IPS-20b (cell line): ENCODE measurements around the gene KLHL30.

ENCODE experiments used
- H3K27ac ChIP-seq: one replicate; pipeline ENCODE4 v1.5.1; 2013; ENCODE audit warnings: low read length
- H3K27me3 ChIP-seq: 2 replicates; pipeline ENCODE4 v1.6.1; 2013; ENCODE audit warnings: mild to moderate bottlenecking, low read length, inconsistent platforms; ENCODE audit not compliant: insufficient read depth
- H3K36me3 ChIP-seq: 2 replicates; pipeline ENCODE4 v1.6.1; 2013; ENCODE audit warnings: low read depth, mild to moderate bottlenecking, inconsistent platforms, low read length, moderate library complexity; ENCODE audit not compliant: insufficient read depth
- H3K4me1 ChIP-seq: 2 replicates; pipeline ENCODE4 v1.6.1; 2013; ENCODE audit warnings: mild to moderate bottlenecking, control low read depth, inconsistent platforms, low read length, moderate library complexity; ENCODE audit not compliant: insufficient read depth
- H3K4me3 ChIP-seq: 2 replicates; pipeline ENCODE4 v1.5.1; 2013; ENCODE audit warnings: mild to moderate bottlenecking, low read length, inconsistent platforms
- H3K9ac ChIP-seq: 2 replicates; pipeline ENCODE4 v1.6.1; 2013; ENCODE audit warnings: low read depth, mild to moderate bottlenecking, inconsistent platforms, low read length, moderate library complexity
- H3K9me3 ChIP-seq: 2 replicates; pipeline ENCODE4 v1.6.1; 2013; ENCODE audit warnings: mild to moderate bottlenecking, low read depth, low read length, inconsistent platforms; ENCODE audit not compliant: insufficient read depth

The KLHL30 gene

GRCh38 chr2:238173692-238174091 is 35.2 kb downstream of the KLHL30 start:
- no peaks in the 10 kb centered on the region for H3K4me1 ChIP-seq
- H3K27me3 ChIP-seq = no peaks in the 10 kb centered on the region
- no peaks in the 10 kb centered on the region for H3K9me3 ChIP-seq
- peaks cover 79% of the 10 kb centered on the region for H3K36me3 ChIP-seq
- H3K27ac ChIP-seq = no peak overlapping the region
- no peak overlapping the region for H3K4me3 ChIP-seq
- H3K9ac ChIP-seq = no peak overlapping the region

DNA sequence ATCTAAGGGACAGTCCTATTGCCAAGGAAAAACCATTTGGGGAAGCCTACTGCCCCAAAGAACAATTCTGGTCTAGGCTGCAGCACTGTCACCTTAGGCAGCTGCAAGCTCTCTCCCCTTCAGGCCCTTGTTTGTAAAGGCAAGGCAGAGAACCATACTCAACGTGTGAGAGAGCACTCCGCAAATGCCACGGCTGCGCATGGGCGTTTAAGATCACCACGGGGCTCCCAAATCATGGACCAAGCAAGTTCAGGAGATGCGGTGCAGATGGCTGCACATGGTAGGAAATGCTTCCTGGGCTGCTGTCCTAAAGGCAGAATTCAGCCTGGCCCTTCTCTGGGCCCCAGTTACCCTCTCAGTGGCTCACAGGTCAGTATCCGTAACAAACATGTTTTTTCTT is 35.8 kb downstream of the KLHL30 start:
- Histone ChIP-seq H3K4me1 (no peaks in the 10 kb centered on the region), H3K27me3 (no peaks in the 10 kb centered on the region), H3K27ac (no peak overlapping the region), H3K9me3 (no peaks in the 10 kb centered on the region), H3K4me3 (no peak overlapping the region), H3K36me3 (peaks cover 79% of the 10 kb centered on the region), H3K9ac (no peak overlapping the region)

DNA sequence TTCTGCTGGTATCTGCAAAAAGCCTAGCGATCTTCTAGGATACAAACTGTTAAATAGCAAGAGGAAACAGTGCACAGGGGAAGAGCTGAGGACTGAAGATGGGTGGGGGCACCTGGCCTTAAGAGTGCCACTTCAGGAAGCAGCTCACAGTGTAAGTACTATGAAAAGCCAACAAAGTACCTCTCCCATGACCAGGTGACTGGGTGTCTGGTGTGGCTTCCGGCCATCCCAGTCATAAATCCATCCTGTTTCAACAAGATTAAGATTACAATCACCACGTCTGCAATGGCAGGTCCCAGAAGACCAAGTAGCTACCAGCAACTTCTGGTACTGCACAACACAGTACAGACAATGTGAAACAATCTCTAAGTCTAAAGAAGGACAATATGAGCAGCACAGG is 36.2 kb downstream of the KLHL30 start:
- no peaks in the 10 kb centered on the region for H3K9me3 ChIP-seq
- H3K4me1 ChIP-seq = no peaks in the 10 kb centered on the region
- no peak overlapping the region for H3K9ac ChIP-seq
- no peak overlapping the region for H3K27ac ChIP-seq
- H3K36me3 ChIP-seq = peaks cover 79% of the 10 kb centered on the region
- no peak overlapping the region for H3K4me3 ChIP-seq
- H3K27me3 ChIP-seq = no peaks in the 10 kb centered on the region

DNA sequence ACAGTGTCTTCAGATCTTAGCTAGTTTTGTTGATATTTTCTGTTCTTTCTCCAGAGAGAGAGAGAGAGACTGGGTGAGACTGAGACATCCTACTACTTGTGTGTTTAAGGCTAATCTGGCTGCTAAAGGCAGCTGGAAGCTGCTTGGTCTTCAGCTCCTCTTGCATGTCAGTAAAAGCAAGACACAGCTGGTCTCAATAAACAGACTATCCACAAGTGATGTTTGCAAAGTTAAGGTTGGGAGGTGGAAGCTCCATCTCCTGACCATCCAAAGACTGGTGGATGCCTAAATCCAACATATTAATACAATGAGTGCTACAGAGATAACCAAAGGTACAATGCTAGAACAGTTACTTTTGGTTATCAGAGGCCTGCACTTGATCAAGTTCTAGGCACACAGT is 38.1 kb downstream of the KLHL30 start:
- Histone ChIP-seq H3K27me3 (no peaks in the 10 kb centered on the region), H3K27ac (no peak overlapping the region), H3K36me3 (peaks cover 83% of the 10 kb centered on the region)

DNA sequence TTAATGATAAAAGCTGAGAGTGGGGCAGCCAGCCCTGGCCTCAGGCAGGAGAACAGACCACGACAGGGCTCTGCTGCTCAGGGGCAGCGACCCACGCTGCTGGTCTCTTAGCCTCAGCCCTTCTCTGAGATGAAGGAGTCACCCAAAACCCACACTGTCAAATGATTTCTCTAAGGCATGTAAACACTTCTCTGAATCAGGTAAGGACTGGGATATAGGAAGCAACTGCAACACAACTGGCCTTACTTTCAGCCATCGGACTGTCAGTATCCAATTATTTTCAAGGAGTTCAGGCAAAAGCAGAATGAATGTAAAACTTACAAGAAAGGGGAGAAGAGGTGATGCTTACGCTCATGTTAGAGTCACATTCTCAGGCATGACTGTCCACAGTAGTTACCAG is 42.1 kb downstream of the KLHL30 start:
- Histone ChIP-seq H3K4me1 (no peaks in the 10 kb centered on the region), H3K27me3 (no peaks in the 10 kb centered on the region), H3K9me3 (no peaks in the 10 kb centered on the region), H3K36me3 (peaks cover 90% of the 10 kb centered on the region), H3K27ac (no peak overlapping the region), H3K9ac (no peak overlapping the region), H3K4me3 (no peak overlapping the region)

More for the DNA sequence above, 38.1 kb downstream of the KLHL30 start:
- Histone ChIP-seq H3K4me1 (no peaks in the 10 kb centered on the region), H3K9ac (no peak overlapping the region), H3K4me3 (no peak overlapping the region), H3K9me3 (no peaks in the 10 kb centered on the region)

DNA sequence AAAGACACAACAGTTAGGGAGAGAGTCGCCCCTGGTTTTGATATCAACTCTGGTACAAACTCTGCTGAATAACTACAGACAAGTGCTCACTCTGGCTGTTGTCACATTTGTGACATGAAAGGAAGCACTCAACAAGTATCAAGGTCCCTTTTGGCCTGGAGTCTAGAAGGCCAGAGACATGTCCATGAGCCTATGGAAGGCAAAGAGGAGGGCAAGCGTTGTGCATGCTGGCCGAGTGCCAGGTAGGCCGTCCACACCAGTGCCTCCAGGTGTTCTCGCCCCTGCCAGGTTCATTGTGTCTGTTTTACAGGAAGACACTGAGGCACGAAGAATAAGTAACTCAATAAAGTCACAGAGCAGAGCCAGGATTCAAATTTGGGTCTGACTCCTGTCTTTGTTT is 43.9 kb downstream of the KLHL30 start:
- no peaks in the 10 kb centered on the region for H3K4me1 ChIP-seq
- no peaks in the 10 kb centered on the region for H3K9me3 ChIP-seq
- H3K27ac ChIP-seq = no peak overlapping the region
- H3K9ac ChIP-seq = no peak overlapping the region
- H3K27me3 ChIP-seq = no peaks in the 10 kb centered on the region
- peaks cover 96% of the 10 kb centered on the region for H3K36me3 ChIP-seq
- H3K4me3 ChIP-seq = no peak overlapping the region

- Histone ChIP-seq H3K9me3 (no peaks in the 10 kb centered on the region), H3K27me3 (no peaks in the 10 kb centered on the region), H3K9ac (no peak overlapping the region), H3K36me3 (peaks cover 96% of the 10 kb centered on the region), H3K4me3 (no peak overlapping the region), H3K4me1 (no peaks in the 10 kb centered on the region), H3K27ac (no peak overlapping the region)
These were observed 45.4 kb downstream of the KLHL30 start for GRCh38 chr2:238183821-238184220.

GRCh38 chr2:238187618-238188548 is 49.4 kb downstream of the KLHL30 start:
- H3K9ac ChIP-seq = no peak overlapping the region
- H3K4me3 ChIP-seq = no peak overlapping the region
- no peaks in the 10 kb centered on the region for H3K4me1 ChIP-seq
- H3K27ac ChIP-seq = no peak overlapping the region
- peaks cover 87% of the 10 kb centered on the region for H3K36me3 ChIP-seq
- H3K27me3 ChIP-seq = no peaks in the 10 kb centered on the region
- no peaks in the 10 kb centered on the region for H3K9me3 ChIP-seq

GRCh38 chr2:238190445-238190844 is 52.0 kb downstream of the KLHL30 start:
- H3K4me1 ChIP-seq = no peaks in the 10 kb centered on the region
- H3K9ac ChIP-seq = no peak overlapping the region
- H3K27ac ChIP-seq = no peak overlapping the region
- H3K4me3 ChIP-seq = no peak overlapping the region
- peaks cover 84% of the 10 kb centered on the region for H3K36me3 ChIP-seq
- no peaks in the 10 kb centered on the region for H3K9me3 ChIP-seq
- no peaks in the 10 kb centered on the region for H3K27me3 ChIP-seq
